ENCODE data around the gene SLC9A7.
A peak's percentile ranks its signal among the peaks of the same experiment; 100 is the strongest.

SLC9A7 gene

GRCh38 chrX:46573892-46574773, 184.8 kb downstream of the SLC9A7 start:
- DNase-seq (ENCODE audit: low read depth, low spot score): peak; percentile 83

- peak; percentile 90 for DNase-seq (ENCODE audit: low read depth, low spot score)
Observed at GRCh38 chrX:46573331-46573891, 185.5 kb downstream of the SLC9A7 start, which contains the start of gene CHST7. TSS of gene CHST7 (plus strand) at chrX:46573765. CDS start at chrX:46573932, 167 bp downstream.

GRCh38 chrX:46572340-46572936, 186.5 kb downstream of the SLC9A7 start:
- DNase-seq (ENCODE audit: low read depth, low spot score): no peak

- DNase-seq (ENCODE audit: low read depth, low spot score): peak; percentile 63
Observed at GRCh38 chrX:46571423-46572339, 187.2 kb downstream of the SLC9A7 start.

GRCh38 chrX:46569621-46570020, 189.3 kb downstream of the SLC9A7 start:
- DNase-seq (ENCODE audit: low read depth, low spot score): no peak

- no peak for DNase-seq (ENCODE audit: low read depth, low spot score)
Observed at GRCh38 chrX:46567388-46567787, 191.5 kb downstream of the SLC9A7 start.

GRCh38 chrX:46561824-46562657, 196.9 kb downstream of the SLC9A7 start:
- no peak for DNase-seq (ENCODE audit: low read depth, low spot score)

- DNase-seq (ENCODE audit: low read depth, low spot score): no peak
Observed at GRCh38 chrX:46559062-46559461, 199.9 kb downstream of the SLC9A7 start.

GRCh38 chrX:46554942-46555341, 204.0 kb downstream of the SLC9A7 start:
- no peak for DNase-seq (ENCODE audit: low read depth, low spot score)

- no peak for DNase-seq (ENCODE audit: low read depth, low spot score)
Observed at GRCh38 chrX:46553935-46554334, 205.0 kb downstream of the SLC9A7 start.

GRCh38 chrX:46551494-46552128, 207.3 kb downstream of the SLC9A7 start:
- peak; percentile 94 for DNase-seq (ENCODE audit: low read depth, low spot score)

- no peak for DNase-seq (ENCODE audit: low read depth, low spot score)
Observed at GRCh38 chrX:46549914-46550313, 209.0 kb downstream of the SLC9A7 start.

Data from ELF-1 (cell line).